Stimulated activated CD4-positive, alpha-beta T cell treated with anti-CD3 and anti-CD28 coated beads, Interleukin-15, amount 100 ng/mL, for 48 hours (primary cell): ENCODE results near the gene MMP24.
"Not testable (repeated sequence)": the region's sequence is repeated elsewhere in the genome, so short reads cannot be mapped to it uniquely, and the experiment has no call there.

Experiments used
- DNase-seq, 2 donors: peaks; one replicate each; pipeline ENCODE4 v3.0.0-alpha.2; 2020; ENCODE audit warnings: low read depth in 2 of 2

Gene MMP24

DNA sequence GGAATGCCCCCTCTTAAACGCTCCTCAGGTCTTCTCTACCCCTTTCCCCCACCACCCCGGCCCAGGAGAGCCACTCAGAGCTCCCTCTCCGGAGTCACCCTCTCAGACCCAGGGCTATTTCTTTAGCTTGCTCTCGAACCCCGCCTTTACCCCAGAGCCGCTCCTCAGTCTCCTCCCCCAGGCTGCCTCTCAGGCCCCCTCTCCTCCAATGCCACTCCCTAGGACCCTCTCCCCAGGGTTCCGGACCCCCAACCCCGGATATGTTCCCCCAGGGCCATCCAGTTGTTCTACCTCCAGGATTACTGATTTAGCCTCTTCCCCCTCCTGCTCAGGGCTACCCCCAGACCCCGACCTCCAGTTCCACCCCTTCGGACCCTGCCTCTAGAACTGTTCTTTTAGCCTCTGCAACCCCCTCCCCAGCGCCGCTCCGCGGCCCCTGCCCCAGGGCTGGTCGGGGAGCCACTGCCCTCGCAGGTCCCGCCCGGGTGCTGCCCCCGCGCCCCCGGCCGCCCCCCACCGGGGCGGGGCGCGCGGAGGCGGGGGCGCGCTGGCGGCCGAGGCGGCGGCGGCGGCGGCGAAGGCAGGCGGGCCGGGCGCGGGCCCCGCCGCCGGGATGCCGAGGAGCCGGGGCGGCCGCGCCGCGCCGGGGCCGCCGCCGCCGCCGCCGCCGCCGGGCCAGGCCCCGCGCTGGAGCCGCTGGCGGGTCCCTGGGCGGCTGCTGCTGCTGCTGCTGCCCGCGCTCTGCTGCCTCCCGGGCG is at the start of gene MMP24:
Gene MMP24, plus strand, starts transcription at position 565 of the 758 bp plus-strand sequence. Its CDS starts 49 bp downstream, at position 614.
- no peak for DNase-seq

GRCh38 chr20:35179292-35180212 is 46.9 kb upstream of the MMP24 start:
- no peak for DNase-seq

GRCh38 chr20:35180266-35180665 is 46.2 kb upstream of the MMP24 start:
- no peak for DNase-seq

DNA sequence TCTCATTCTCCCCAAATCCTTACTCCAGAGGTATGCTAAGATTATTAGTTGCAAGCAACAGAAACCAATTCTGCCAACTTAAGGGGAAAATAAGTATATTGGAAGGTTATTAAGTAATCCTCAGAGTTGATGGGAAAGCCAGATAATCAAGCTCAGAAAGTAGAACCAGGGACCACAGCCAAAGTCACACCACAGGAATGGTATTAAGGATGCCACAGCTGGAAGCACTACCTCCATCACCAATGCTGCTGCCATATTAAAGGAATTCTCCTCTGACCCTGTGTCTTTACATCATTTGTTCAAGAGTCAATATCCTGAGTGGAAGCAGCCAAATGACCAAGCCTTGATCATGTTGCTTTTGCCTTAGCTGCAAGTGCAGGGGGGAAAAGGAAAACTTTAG is 44.8 kb upstream of the MMP24 start:
- no peak for DNase-seq

DNA sequence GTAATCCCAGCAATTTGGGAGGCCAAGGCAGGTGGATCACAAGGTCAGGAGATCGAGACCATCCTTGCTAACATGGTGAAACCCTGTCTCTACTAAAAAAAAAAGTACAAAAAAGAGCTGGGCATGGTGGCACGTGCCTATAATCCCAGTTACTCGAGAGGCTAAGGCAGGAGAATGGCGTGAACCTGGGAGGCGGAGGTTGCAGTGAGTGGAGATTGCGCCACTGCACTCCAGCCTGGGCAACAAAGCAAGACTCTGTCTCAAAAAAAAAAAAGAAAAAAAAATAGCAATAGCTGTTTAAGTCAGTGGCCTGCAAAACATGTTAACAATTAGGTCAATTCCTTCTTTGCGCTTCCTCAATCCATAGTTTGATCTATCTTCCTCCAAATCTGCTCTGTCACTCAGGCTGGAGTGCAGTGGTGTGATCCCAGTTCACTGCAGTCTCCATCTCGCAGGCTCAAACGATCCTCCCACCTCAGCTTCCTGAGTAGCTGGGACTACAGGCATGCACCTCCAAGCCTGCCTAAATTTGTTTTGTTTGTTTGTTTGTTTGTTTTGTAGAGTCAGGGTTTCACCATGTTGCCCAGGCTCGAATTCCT is 39.7 kb upstream of the MMP24 start:
- DNase-seq: not testable (repeated sequence)

DNA sequence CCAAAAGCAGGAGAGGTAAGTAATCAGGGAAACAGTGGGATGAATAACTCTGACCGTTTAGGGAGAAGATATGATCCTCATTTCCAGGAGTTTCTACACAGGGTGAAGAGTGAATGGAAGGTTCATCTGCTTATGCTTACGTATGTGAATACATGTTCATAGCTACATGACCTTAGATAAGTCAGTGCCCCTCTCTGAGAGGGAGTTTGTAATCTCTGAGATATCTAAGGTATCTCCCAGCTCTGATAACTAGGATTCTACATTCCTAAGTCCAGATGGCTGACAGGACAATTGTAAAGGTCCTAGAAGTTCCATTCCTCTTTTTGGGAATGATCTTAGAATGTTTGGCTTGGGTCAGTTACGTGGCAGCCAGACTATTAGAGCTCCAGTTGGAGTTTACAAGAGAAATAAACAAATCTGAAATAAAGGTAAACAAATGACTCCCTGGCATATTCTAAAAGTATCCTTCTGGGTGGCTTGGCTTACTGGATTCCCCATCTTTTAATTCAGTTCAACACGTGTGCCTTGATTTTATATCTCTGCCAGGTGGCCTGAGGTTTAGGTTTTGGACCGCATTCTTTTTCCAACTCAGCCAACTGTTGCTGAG is 38.8 kb upstream of the MMP24 start:
- DNase-seq: no peak

DNA sequence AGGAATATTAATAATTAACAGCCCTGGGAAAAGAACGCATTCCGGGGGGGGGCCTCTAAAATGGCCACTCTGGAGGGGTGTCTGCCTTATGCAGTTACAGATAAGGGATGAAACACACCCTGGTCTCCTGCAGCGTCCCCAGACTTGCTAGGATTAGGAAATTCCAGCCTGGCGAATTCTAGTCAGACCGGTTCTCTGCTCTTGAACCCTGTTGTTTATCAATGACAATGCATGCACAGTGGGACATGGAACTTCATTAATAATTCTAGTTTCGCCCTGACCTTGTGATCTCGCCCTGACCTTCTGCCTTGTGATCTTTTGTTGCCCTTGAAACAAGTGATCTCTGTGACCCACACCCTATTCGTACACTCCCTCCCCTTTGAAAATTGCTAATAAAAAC is 37.3 kb upstream of the MMP24 start:
- not testable (repeated sequence) for DNase-seq

DNA sequence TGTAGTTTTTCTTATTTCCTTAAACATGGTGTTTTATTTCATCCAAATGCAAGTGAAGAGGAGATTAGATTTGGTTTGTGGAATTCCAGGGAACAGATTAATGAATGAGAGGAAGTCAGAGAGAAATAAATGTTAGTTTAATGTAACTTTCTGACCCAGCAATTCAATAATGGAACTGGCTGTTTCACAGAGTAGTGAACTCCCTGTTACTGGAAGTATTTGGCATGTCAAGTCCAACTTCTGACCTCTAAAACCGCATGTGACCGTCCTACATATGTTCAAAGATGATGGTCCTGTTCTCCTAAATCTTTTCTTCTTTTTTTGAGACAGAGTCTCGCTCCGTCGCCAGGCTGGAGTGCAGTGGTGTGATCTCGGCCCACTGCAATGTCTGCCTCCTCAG is 35.9 kb upstream of the MMP24 start:
- DNase-seq: no peak

GRCh38 chr20:35191419-35192117 is 34.9 kb upstream of the MMP24 start:
- DNase-seq: no peak

- DNase-seq: no peak
These were observed 34.2 kb upstream of the MMP24 start for GRCh38 chr20:35192118-35192872.

GRCh38 chr20:35193031-35193791 is 33.3 kb upstream of the MMP24 start:
- not testable (repeated sequence) for DNase-seq

DNA sequence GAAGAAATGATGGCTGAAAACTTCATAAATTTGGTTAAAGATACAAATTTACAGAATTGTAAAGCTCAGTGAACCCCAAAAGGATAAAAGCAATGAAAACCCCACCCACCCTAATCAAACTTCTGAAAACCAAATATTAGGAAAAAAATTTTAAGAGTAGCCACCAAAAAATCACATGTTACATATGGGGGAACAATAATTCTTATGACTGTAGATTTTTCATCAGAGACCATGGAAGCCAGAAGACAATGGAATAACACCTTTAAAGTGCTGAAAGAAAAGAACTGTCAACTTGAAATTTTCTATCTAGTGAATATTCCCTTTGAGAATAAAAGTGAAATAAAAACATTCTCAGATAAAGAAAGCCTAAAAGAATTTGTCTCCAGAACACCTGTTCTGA is 30.2 kb upstream of the MMP24 start:
- no peak for DNase-seq

- DNase-seq: no peak
These were observed 26.8 kb upstream of the MMP24 start for GRCh38 chr20:35199740-35200139.

GRCh38 chr20:35200267-35200666 is 26.2 kb upstream of the MMP24 start:
- DNase-seq: no peak

DNA sequence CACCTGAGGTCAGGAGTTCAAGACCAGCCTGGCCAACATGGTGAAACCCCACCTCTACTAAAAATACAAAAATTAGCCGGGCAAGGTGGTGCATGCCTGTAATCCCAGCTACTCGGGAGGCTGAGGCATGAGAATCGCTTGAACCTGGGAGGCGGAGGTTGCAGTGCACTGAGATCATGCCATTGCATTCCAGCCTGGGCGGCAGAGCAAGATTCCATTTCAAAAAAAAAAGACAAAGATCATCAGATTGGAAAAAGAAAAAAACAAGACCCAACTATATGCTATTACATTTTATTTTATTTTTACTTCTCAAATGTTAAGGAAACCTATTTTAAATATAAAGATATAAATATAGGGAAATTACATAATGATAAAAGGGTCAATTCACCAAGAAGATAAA is 25.0 kb upstream of the MMP24 start:
- DNase-seq: not testable (repeated sequence)

GRCh38 chr20:35206802-35207201 is 19.7 kb upstream of the MMP24 start:
- no peak for DNase-seq

GRCh38 chr20:35207950-35208611 is 18.4 kb upstream of the MMP24 start:
- DNase-seq: peak; percentile 43 to 71

DNA sequence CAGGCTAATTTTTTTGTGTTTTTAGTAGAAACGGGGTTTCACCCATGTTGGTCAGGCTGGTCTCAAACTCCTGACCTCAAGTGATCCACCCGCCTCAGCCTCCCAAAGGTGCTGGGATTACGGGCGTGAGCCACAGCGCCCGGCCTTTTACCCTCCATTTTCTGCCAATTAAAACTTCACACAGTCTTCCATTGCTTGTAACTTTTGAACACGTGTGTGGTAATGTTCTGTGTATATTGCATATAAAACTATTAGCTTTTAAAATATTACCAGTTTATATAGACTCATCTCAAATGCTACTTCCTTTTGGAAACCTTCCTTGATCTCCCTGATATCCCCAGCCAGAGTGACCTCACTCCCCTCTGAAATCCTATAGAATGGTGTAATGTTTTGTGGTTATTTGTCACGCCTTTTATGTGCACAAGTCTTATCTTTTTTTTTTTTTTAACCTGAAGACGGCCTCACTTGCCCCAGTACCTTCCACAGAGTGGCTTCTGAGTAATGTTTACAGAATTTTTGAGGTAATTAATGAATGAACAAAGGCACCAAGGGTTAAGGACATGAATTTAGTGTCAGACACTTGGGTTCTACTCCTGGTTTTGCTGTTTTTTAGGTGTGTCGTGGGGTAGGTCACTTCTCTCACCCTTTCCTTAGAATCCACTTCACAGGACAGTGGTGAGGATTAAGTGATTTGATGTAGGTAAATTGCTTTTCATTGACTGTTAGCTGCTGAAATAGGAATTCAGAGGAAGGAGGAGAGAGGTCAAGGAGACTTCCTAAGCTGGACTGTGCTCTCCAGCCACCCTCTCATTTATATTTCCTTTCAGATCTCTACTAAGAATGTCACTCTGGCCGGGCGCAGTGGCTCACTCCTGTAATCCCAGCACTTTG is 11.2 kb upstream of the MMP24 start:
- DNase-seq: no peak
